Measurements from ENCODE around the gene YIPF2.
"Not testable (repeated sequence)": the region's sequence is repeated elsewhere in the genome, so short reads cannot be mapped to it uniquely, and the experiment has no call there.

The YIPF2 gene

DNA sequence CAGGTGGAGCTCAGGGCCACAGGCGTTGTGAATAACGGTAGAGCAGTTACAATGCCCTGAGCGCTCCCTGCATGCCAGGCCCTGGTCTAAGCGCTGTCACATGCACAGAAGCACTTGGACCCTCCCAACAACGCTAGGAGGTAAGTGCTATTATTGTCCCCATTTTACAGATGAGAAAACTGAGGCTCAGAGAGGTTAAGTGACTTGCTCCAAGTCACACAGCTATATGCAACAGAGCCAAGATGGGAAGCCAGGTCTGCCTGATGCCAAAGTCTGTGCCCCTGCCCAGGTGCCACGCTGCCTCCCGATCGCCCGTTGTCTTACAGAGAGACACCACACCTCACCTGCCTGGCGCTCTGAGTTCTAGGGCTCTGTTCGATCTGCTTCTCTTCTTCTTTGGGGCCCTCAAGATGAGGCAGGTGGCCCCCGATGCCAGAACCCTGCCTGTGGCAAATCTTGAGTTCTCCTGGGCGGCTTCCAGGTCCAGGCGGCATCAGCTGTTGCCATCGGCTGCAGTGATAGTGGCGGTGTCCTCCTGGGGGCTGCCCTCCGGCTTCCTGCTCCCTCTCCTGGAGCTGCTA is 20.0 kb downstream of the YIPF2 start:
- no peak for DNase-seq

DNA sequence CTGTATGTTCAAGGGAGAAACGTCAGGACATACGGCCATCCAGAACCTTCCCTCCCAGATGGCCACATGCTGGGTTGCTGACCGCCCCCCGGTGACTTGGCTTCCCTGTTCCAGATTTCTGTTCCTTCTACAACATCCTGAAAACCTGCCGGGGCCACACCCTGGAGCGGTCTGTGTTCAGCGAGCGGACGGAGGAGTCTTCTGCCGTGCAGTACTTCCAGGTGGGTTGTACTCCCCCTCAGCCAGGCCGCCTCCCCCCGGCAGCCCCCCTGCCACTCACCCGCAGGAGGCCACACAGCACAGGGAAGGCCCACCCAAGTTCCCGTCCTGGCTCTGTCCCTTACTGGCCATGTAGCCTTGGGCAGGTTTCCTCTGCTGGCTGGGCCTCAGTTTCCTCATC is 20.5 kb downstream of the YIPF2 start:
- DNase-seq = no peak

DNA sequence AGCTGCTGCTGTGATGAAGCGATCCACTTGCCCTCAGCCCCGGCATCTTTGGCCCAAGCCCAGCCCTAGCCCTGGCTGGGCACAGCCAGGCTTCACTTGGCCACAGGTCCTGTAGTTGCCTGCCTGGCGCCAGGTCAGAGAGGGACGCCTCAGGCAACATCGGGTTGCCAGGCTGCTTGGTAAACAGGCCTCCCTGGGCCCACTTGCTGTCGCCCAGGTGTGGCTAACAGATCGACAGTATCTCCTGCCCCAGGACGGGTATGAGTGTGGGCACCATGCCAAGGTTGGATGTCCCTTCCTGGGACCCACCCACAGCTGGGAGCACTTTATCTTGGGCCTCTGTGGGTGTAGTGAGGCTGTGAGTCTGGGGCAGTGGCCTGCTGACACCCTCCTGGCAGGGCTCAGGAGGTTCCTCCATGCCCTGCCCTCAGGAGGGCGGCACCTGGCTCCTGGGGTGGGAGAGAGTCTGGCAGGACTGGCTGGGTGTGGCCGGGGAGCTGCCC is 29.2 kb downstream of the YIPF2 start:
- DNase-seq = no peak

GRCh38 chr19:10898633-10899032 is 29.8 kb downstream of the YIPF2 start:
- DNase-seq = no peak

DNA sequence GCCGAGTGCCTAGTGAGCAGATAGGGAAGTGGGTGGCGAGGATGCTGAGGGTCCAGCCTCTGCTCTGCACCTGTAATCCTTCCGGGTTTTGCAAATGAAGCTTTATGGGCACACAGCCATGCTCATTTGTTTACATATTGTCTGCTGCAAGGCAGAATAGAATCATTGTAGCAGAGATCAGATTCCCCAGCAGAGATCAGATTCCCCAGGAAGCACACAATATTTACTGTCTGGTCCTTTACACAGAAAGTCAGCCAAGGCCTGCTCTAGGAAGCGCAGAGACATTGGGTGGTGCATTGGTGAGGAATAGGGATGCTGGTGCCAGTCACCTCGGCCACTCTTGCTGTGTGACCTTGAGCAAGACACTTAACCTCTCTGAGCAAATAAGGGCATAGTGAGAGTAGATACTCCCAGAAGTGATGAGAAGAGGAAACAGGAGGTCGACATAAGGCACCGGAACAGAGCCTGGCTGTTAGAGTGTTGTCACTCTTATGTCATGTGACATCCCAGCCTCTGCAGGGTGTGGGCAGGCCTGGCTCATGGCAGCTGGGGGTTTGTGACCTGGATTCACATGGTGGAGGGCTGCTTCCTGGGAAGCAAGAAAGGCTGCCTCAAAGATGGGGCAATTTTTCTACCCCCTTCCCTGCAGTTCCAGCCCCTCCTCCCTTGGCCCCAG is 31.4 kb downstream of the YIPF2 start:
- no peak for DNase-seq

DNA sequence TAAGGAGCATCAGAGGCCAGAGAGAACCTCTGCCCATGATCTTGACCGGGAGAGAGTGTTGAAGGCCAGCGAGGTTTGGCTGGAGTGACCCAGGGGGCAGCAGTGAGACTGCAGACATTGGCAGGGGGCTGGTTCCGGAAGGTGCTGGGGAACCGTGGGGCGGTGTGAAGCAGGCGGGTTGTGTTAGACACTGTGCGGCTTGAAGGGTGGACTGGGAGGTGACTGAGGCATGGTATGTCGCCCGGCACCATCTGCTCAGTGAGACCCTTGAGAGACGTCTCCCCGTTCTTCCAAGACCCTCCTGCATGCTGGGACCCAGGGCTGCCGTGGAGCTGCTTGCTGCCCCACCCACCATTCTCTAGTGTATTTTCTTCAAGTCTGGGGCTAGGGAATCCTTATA is 32.5 kb downstream of the YIPF2 start:
- DNase-seq = no peak

DNA sequence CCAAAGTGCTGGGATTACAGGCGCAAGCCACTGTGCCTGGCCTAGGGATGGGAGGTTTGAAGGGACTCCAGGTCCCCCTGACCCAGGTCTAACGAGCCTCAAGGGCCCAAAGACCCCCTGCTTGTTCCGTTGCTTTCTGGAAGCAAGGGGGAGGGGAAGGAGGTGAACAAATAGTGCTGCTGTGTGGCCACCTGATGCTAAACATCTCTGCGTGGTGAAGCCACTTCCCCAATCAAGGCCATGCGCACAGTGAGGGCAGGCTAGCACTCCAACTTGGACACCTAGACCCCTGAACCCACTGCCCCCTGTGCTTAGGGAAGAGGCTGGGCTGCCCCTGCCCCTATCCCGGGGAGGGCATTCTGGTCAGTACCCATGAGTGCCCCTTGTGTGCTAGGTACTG is 33.1 kb downstream of the YIPF2 start:
- no peak for DNase-seq

- DNase-seq = no peak
Observed at GRCh38 chr19:10894911-10895213, 33.6 kb downstream of the YIPF2 start.

- DNase-seq = no peak
Observed at GRCh38 chr19:10892256-10892655, 36.2 kb downstream of the YIPF2 start.

- no peak for DNase-seq
Observed at GRCh38 chr19:10891405-10892086, 36.9 kb downstream of the YIPF2 start.

- DNase-seq = no peak
Observed at GRCh38 chr19:10889880-10890279, 38.6 kb downstream of the YIPF2 start.

GRCh38 chr19:10888421-10888866 is 40.0 kb downstream of the YIPF2 start:
- no peak for DNase-seq

DNA sequence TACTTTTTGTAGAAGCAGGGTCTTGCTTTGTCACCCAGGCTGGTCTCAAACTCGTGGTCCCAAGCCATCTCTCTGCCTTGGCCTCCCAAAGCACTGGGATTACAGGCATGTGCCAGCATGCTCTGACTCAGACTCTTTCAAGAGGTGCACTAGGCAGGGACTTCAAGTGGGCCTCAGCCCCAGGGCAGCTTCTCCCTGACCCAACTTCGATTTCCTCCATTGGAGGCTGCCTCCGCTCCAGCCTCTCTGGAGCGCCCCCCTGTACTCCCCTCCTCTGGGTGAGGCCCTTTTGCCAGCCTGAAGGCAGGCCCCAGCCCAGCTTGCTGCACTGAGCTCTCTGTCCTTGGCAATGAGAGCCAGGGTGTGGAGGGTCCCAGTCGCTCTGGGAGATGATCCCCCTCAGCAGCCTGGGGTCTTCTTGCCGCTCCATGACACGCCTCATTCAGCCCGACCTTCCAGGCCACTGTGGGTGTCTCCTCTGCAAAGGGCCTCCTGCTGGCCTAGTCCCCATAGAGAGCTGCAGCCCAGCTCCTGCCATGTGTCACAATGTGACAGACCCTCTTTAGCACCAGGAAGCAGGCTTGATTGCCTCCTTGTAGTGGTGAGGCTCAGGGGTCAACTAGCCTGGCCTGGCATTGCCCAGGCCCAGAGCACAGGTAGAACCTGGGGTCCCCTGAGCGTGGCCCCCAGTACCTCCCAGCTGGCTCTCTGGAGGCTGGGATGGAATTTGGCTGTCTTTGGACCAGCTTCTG is 40.6 kb downstream of the YIPF2 start:
- no peak for DNase-seq

DNA sequence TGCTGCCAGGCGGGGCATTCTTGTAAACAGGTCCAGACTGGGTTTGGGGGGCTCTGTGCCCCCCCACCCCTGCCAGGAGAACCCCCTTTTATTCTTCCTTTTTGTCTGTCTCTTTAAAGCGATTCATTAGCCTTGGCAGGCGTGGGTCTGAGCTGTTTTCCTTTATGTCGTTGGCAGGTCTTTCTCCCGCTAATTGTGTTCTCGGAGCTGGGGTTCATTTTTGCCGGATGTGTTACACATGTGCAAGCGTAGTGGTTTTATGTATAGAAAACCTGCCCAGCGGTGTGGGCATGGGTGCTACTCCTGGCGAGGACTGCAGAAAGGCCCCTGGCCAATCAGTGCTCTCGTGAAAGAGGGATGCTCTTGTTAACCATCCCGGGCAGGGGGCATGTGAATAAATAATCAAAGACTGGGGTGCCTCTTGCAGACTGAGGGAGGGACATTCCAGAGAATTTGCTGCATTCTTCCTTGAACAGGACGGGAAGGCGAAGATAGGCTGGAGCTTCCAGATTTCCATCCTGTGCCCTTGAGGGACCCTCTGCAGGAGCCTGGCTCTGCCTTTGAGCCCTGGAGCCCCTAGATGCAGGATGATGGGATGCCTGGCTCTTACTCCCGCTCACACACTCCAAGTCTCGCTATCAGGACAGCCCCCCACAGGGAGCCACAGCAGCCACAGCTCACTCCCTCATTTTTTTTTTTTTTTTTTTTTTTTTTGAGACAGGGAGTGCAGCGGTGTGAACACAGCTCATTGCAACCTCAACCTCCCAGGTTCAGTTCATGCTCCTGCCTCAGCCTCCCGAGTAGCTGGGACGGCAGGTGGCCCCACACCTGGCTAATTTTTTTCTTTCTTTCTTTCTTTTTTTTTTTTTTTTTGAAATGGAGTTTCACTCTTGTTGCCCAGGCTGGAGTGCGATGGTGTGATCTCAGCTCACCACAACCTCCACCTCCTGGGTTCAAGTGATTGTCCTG is 43.0 kb downstream of the YIPF2 start:
- DNase-seq = no peak

DNA sequence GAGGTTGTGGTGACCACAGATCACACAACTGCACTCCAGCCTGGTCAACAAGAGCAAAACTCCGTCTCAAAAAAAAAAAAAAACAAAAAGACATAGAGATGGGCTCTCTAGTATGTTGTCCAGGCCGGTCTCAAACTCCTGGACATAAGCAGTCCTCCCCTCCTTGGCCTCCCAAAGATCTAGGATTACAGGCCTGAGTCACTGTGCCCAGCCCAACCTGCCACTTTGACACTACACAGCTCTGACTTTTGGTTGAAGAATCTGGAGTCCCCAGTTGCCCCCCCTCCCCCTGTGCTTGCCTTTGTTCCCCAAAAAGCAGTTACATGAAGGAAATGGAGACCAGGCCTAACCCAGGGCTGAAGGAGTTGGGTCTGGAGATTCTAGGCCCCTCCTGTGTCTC is 44.2 kb downstream of the YIPF2 start:
- no peak for DNase-seq

DNA sequence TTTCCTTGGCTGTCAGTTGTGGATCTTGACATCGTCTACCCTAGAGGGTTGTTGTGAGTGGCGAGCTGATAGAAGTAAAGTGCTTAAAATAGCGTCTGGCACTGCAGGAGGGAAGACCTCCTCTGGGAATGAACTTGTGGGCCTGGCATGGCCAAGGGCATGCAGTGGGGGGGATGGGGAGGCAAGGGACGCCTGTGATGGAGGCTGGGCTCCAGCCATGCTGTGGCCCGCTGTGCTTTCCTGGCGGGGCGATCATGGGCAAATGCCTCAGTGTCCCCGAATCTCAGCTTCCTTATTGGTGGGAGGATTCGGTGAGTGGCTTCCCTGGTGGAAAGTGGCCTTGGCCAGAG is 46.4 kb downstream of the YIPF2 start:
- no peak for DNase-seq

GRCh38 chr19:10881403-10882107 is 46.9 kb downstream of the YIPF2 start:
- no peak for DNase-seq

- no peak for DNase-seq
Observed at GRCh38 chr19:10878253-10878652, 50.2 kb downstream of the YIPF2 start.

DNA sequence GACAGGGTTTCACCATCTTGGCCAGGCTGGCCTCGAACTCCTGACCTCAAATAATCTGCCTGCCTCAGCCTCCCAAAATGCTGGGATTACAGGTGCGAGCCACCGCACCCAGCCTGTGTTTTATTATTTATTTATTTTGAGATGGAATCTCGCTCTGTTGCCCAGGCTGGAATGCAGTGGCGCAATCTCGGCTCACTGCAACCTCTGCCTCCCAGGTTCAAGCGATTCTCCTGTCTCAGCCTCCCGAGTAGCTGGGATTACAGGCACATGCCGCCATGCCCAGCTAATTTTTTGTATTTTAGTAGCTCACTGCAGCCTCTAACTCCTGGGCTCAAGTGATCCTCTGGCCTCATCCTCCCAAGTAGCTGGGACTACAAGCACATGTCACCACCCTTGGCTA is 50.8 kb downstream of the YIPF2 start:
- not testable (repeated sequence) for DNase-seq

- DNase-seq = peak; percentile 37 to 43
Observed at GRCh38 chr19:10876459-10877240, 51.8 kb downstream of the YIPF2 start.

DNA sequence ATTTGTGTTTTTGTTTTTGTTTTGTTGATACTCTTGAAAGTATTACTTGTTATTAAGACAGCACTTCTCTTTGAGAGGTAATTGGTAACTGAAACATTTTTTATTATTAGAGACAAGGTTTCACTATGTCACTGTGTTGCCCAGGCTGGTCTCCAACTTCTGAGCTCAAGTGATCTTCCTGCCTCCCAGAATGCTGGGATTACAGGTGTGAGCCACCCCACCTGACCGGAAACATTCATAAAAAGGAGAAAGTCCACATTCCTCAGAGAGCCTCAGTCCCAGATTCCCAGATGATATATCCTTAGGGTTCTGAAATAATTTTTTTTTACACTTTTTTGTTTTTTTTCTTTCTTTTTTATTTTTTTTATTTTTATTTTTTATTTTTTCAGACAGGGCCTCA is 54.4 kb downstream of the YIPF2 start:
- DNase-seq = no peak

Measured in activated T-cell treated with anti-CD3 and anti-CD28 coated beads, Interleukin-2, amount 50 U/mL, for 48 hours (primary cell).